Measurements from ENCODE around the gene SIMC1.

- TF ChIP-seq PATZ1 (CRISPR knock-in tag; IDR thresholded peaks at IDR 0.05; ENCODE audit: borderline replicate concordance): no peak
- no peak for TF ChIP-seq POU6F1 (CRISPR knock-in tag; IDR thresholded peaks at IDR 0.05; ENCODE audit: borderline replicate concordance, low read depth)
- no peak for TF ChIP-seq ESRRG (CRISPR knock-in tag; IDR thresholded peaks at IDR 0.05)
- TF ChIP-seq GLIS3 (CRISPR knock-in tag; IDR thresholded peaks at IDR 0.05): no peak
These were observed 104.7 kb downstream of the SIMC1 start for GRCh38 chr5:176342766-176343458.
